Measurements from ENCODE around the gene BRINP1. TPM values are rescaled to one million over a fixed set of nuclear protein-coding genes. Genes with fewer than 3 reads are reported as not detected.

BRINP1 gene
- total RNA-seq, 4 donors from 2014 or later = 1.3 TPM; not detected in 3

DNA sequence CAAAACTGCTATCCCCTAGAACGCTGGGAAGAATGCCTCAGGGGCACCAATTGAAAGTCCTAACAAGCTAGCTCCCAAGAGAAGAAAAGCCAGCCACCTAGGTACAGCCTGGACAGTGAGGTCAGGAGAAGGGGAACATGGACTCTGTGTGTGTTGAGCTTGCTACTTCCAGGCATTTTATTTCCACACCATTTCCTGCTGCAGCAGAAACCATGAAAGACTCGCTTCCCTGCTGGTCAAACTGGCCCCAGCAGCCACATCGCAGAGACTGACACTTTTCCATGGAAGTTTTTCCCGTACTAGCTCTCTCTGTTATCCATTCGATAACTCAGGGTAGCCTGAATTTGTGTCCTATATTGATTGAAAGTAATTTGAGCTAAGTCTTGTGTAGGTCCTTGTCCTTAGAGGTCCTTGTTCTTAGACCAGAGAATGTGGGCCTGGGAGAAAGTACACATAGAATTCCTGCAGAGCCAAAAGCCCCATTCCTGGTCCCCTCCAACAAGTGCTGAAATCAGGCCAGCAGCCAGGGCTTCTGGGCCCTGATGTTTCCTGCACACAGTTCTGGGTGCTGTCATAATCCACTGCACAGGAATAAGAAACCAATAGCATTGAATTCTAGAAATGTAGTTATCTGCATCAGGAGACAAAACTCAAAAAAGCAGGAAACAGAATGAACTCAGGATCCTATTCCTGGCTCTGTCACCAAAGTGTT is 96.6 kb downstream of the BRINP1 start:
- Histone ChIP-seq H3K4me3 (no peak overlapping the region), H3K9me3 (no peaks in the 10 kb centered on the region), H3K27ac (no peak overlapping the region), H3K4me1 (no peaks in the 10 kb centered on the region), H3K27me3 (no peaks in the 10 kb centered on the region), H3K36me3 (no peaks in the 10 kb centered on the region)
- TF ChIP-seq, protein P1, sequence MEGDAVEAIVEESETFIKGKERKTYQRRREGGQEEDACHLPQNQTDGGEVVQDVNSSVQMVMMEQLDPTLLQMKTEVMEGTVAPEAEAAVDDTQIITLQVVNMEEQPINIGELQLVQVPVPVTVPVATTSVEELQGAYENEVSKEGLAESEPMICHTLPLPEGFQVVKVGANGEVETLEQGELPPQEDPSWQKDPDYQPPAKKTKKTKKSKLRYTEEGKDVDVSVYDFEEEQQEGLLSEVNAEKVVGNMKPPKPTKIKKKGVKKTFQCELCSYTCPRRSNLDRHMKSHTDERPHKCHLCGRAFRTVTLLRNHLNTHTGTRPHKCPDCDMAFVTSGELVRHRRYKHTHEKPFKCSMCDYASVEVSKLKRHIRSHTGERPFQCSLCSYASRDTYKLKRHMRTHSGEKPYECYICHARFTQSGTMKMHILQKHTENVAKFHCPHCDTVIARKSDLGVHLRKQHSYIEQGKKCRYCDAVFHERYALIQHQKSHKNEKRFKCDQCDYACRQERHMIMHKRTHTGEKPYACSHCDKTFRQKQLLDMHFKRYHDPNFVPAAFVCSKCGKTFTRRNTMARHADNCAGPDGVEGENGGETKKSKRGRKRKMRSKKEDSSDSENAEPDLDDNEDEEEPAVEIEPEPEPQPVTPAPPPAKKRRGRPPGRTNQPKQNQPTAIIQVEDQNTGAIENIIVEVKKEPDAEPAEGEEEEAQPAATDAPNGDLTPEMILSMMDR (IDR thresholded peaks at IDR 0.05) = no peak
- no peak for TF ChIP-seq POLR2A (IDR thresholded peaks at IDR 0.05)
- DNase-seq = no peak
- intact Hi-C loops (cut with DNase I; ENCODE audit: low total_unique reads) = no loop called here

DNA sequence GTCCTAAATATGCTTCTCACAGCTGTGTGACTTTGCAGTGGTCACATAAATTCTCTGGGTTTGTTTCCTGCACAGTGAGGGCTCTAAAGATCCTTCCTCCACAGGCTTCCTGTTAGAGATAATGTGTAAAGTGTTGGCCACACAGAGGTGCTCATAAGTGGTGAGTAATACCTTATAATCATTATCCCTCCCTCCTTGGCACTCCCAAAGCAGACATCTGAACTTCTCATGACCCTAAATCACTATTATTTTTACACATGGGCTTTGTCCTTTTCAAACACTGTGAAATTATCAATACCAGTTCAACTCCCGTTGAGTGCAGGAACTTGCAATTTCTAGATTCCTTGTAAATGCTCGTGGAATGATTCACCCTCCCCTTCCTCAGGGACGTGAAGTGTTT is 100.2 kb downstream of the BRINP1 start:
- intact Hi-C loops (cut with DNase I; ENCODE audit: low total_unique reads) = no loop called here
- Histone ChIP-seq H3K27ac (no peak overlapping the region), H3K27me3 (no peaks in the 10 kb centered on the region), H3K4me3 (no peak overlapping the region), H3K36me3 (no peaks in the 10 kb centered on the region), H3K4me1 (no peaks in the 10 kb centered on the region), H3K9me3 (no peaks in the 10 kb centered on the region)
- no peak for TF ChIP-seq POLR2A (IDR thresholded peaks at IDR 0.05)
- TF ChIP-seq, protein P1 (IDR thresholded peaks at IDR 0.05) = no peak
- no peak for DNase-seq

- Histone ChIP-seq H3K36me3 (no peaks in the 10 kb centered on the region), H3K27ac (no peak overlapping the region), H3K9me3 (no peaks in the 10 kb centered on the region), H3K27me3 (no peaks in the 10 kb centered on the region), H3K4me1 (no peaks in the 10 kb centered on the region), H3K4me3 (no peak overlapping the region)
- intact Hi-C loops (cut with DNase I; ENCODE audit: low total_unique reads) = no loop called here
- DNase-seq = no peak
- no peak for TF ChIP-seq POLR2A (IDR thresholded peaks at IDR 0.05)
- TF ChIP-seq, protein P1 (IDR thresholded peaks at IDR 0.05) = no peak
These were observed 105.1 kb downstream of the BRINP1 start for GRCh38 chr9:119264165-119264564.

DNA sequence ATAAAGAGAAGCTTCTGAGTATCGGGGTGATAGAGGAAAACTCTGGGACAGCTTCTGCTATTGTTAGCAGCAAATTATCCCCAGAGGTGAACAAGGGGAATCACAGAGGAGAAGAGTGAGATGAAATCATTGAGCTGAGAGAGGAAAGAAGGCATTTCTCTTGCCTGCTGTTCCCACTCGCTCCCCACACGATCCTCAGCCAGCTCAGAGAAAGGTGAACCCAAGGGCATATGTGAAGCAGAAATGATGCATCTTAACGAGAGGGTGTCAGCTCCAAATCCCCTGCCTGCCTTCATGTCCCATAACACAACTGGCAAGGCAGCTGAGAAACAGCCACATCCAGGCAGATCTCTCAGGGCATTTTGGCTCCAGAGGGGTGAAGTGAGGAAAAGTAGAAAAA is 111.6 kb downstream of the BRINP1 start:
- H3K27ac ChIP-seq = no peak overlapping the region
- no peaks in the 10 kb centered on the region for H3K4me1 ChIP-seq
- intact Hi-C loops (cut with DNase I; ENCODE audit: low total_unique reads) = no loop called here
- no peaks in the 10 kb centered on the region for H3K36me3 ChIP-seq
- H3K4me3 ChIP-seq = no peak overlapping the region
- no peaks in the 10 kb centered on the region for H3K27me3 ChIP-seq
- DNase-seq = no peak
- no peaks in the 10 kb centered on the region for H3K9me3 ChIP-seq
- TF ChIP-seq, protein P1 (IDR thresholded peaks at IDR 0.05) = no peak
- TF ChIP-seq POLR2A (IDR thresholded peaks at IDR 0.05) = no peak

GRCh38 chr9:119255116-119255515 is 114.1 kb downstream of the BRINP1 start:
- intact Hi-C loops (cut with DNase I; ENCODE audit: low total_unique reads) = no loop called here
- Histone ChIP-seq H3K27ac (no peak overlapping the region), H3K4me3 (no peak overlapping the region), H3K36me3 (no peaks in the 10 kb centered on the region), H3K9me3 (no peaks in the 10 kb centered on the region), H3K27me3 (no peaks in the 10 kb centered on the region), H3K4me1 (no peaks in the 10 kb centered on the region)
- TF ChIP-seq POLR2A (IDR thresholded peaks at IDR 0.05) = no peak
- TF ChIP-seq, protein P1 (IDR thresholded peaks at IDR 0.05) = no peak
- DNase-seq = no peak
